A172 (cell line): ENCODE measurements around the gene SPATA20. TPM values are rescaled to one million over a fixed set of nuclear protein-coding genes. Genes with fewer than 3 reads are reported as not detected.

Experiments
- DNase-seq: peaks from one replicate; pipeline ENCODE4 v3.0.0-alpha.2; 2015; ENCODE audit warnings: low spot score
- total RNA-seq: library from RNA; depleted of rRNA; stranded (reverse); fragments of >200 nt; shearing (Covaris generic); gene quantifications from 2 replicates; pipeline ENCODE4 v1.2.3, GENCODE V29; 2014

SPATA20 gene
- total RNA-seq, 1 experiment from 2014 or later, result 80.7 TPM

GRCh38 chr17:50519141-50519834, 27.7 kb upstream of the SPATA20 start:
- no peak for DNase-seq

DNA sequence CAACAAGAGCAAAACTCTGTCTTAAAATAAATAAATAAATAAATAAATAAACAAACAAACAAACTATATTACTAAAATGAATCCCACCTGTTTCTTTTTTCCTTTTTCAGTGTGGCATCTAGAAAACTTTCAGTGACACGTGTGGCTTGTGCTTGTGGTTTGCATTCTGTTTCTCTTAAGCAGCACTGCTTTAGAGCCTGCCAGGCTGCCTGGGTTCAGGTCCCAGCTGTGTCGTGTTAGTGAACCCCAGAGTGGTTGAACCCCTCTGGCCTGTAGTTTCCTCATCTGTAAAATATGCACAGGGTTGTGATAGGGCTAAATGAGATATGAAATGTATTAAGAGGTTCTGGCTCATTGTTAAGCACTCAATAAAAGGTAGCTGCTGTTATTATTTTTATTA, 26.5 kb upstream of the SPATA20 start:
- no peak for DNase-seq

DNA sequence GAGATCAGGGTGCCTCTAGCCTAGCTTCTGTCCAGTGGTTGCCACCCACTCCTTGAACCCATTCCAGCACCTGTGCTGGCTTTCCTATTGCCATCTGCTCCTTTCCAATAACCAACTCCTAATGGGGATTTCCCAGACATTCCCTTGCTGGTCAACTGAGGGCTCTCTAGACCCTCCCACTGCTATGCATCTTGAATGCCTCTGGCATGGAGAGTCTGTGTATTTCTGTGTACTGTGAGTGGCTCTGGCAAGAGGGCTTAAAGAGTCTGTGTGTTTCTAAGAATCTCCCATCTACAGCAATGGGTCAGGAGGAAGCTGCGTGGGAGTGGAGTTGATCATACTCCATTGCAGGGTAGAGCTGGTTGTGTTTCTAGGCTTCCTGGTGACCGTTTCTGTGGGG, 25.5 kb upstream of the SPATA20 start:
- DNase-seq, result no peak

DNA sequence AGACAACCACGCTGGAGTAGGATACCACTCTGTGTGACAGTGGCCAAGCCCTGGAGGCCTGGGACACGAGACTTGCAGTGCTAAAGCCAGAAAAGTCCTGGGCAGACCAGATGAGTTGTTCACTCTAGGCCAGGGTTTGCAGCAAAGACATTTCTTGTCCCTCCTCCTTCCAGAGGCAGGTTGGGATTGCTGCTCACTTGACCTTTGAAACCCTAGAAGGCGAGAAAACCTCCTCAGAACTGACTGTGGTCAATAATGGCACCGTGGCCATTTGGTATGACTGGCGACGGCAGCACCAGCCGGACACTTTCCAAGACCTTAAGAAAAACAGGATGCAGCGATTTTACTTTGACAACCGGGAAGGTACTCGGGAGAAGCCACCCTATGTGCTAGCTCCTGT, 24.2 kb upstream of the SPATA20 start:
- no peak for DNase-seq

- DNase-seq, result no peak
Observed at GRCh38 chr17:50523208-50523607, 23.8 kb upstream of the SPATA20 start.

DNA sequence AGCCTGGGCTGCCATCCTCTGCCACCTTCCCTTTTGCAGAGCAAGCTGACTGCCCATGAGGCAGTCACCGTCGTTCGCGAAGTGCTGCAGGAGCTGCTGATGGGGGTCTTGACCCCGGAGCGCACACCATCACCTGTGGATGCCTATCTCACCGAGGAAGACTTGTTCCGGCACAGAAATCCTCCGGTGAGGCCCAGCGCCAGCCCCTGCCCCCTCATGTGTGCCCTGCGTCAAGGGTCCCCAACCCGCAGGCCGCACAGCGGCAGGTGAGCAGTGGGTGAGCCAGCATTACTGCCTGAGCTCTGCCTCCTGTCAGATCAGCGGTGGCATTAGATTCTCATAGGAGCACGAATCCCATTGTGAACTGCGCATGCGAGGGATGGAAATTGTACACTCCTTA, 22.1 kb upstream of the SPATA20 start:
- DNase-seq, result no peak

GRCh38 chr17:50527155-50527762, 19.7 kb upstream of the SPATA20 start:
- no peak for DNase-seq

GRCh38 chr17:50527949-50528474, 19.0 kb upstream of the SPATA20 start:
- DNase-seq, result no peak

GRCh38 chr17:50529849-50530248, 17.1 kb upstream of the SPATA20 start:
- DNase-seq, result no peak

DNA sequence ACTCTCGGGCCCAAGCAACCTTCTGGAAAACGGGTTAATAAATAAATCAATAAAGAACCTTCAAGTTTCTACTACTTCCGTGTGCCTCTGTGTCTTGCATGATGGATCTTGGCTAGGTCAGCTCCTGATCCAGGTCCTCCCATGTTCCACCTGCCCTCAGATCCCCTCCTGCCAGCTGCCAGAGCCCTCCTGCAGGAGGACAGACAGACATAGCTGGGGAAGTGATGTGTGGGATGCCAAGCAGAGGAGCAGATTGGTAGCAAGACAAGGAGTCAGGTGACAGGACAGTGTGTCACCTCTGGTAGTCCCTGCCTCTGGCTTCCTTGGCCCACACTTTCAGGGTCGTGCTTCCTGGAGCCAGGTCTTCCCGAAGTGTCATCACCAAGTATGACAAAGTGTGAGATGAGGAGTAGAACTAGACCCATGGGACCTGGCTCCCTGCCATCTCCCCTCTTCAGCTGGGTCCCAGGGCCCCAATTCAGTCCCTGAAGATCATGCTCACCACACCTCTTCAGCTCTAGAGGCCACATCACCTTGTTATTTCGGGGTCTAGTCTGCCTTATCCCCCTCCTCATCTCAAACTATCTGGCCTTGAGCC, 15.4 kb upstream of the SPATA20 start:
- no peak for DNase-seq

DNA sequence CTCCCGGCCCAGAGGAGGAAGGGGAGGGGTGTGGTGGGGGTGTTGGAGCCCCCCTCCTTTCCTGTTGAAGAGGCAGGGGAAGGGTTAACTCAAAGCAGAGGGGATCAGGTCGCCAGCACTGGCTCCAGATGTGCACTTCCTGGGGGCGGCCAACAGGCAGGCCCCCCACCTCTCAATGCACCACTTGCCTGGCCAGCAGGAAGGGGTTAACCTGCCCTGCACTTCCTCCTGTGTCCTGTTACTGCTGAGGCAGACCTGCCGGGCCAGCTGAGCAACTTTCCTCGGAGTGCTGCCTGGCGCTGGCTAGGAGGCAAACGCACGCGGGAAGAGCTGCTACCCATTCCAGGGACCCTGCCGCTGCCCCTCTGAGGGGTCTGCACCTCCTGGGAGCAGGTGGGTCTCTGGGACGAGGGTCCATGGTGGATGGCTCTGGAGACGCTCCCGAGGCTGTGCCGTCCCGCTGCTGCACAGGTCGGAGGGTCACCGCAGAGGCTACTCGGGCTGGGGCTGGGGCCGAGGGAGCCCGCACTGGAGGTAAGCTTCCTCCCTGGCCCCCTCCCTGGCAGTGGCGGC, 14.4 kb upstream of the SPATA20 start, which contains the start of gene EPN3:
EPN3 (plus strand) TSS at position 284 of the 573 bp plus-strand sequence. CDS start 3,822 bp downstream, outside the sequence.
- DNase-seq, result no peak

DNA sequence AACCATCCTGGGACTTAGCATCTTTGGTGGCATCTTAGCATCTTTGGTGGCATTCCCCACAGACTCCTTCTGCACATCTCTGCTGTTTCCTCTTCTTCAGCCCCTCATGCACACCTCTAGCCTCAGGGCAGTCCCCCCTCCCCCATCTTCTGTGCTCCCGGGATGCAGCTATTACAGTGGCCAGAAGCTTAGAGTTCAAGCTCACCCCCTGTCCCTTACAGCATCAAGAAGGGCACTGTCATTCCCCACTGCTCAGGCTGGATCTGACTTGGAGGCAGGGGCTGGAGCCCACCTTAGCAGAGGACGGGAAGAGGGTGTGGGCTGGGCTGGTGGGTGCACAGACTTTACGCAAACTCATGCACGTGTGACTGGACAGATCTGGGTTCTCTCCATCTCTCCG, 13.8 kb upstream of the SPATA20 start:
- DNase-seq, result no peak

DNA sequence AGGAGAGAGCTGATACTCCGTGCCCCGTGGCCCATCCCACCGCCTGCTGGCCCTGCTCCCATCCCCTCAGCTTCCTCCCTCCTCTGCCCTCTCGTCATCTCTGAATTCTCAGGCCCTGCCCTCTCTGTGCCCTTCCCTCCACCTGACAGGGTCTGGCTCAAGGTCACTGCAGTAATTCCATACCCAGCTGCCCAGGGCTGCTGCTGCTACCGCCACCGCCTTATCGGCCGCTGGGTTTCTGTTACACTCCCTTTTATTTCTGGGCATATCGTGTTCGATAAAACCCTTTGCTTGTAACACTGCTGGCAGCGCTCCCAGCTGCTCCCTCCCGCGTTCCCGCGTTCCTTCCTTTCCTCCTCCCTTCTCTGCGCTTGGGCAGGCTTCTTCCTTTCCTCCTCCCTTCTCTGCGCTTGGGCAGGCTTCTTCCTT, 13.2 kb upstream of the SPATA20 start:
- no peak for DNase-seq

DNA sequence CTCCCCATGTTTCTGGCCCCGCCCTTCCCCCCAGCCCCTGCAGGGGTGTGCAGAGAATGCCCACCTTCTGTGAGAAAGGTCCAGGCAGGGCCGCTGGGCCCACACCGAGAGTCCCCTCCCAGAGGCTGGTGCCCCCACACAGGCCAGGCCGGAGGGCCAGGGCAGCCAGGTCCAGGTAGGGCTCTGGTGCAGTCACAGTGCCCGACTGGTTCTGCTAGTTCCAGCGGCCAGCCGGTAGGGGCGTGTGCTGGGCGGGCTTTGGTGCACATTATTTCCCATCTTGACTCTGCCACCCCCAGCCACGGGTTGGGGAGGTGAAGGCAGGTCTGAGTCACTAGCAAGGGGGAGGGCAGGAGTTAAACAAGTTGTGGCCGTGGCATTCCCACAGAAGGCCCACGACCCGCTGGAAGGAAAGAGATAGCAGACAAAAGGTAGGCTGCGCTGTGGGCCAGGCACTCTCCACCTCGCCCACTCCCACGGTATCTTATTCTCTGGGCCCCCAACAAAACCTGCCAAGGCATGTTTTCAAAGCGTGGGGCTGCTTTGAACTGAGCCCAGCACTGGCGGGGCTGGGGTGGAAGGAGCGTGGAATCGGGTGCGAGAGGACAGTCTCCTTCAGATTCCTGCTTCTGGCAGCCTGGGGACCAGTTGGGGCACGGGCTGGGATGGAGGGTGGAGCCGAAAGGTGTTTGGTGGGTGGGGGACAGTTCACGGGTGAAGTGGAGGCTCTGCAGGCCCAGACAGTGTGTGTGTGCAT, 12.6 kb upstream of the SPATA20 start:
- DNase-seq, result no peak

DNA sequence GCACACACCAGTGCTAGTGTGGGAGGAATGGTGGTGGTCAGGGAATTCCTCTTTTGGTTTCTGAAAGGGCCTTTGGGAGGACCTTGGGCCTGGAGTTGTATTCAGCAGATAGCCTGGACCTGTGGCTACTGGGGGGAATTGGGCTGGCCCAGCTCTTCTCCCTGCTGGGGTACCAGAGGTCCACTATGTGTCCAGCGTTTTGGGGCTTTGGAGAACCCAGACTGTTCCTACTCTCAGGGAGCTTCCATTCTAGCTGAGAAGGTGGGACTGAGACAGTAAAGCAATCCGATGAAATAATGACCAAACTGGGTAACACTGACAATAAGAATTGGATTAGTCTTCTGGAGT, 12.0 kb upstream of the SPATA20 start:
- DNase-seq, result no peak

DNA sequence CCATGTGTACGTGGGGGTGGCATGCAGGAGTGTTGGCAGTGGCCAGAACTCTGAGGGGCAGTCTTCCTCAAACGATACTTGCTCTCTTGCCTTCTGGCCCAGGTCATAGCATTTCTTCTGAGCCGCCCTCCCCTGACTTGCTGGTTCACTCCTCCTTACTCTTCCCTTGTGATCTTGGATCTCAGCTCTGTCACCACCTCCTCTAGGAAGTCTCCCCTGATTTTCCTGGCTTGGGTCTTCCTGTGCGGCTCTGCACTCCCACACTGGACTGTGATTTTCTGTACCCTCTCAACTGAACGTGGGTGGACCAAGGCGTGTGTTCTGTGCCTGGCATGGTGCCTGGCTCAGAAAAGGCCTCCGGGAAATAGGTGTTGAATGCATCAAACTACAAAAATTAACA, 11.6 kb upstream of the SPATA20 start:
- no peak for DNase-seq

DNA sequence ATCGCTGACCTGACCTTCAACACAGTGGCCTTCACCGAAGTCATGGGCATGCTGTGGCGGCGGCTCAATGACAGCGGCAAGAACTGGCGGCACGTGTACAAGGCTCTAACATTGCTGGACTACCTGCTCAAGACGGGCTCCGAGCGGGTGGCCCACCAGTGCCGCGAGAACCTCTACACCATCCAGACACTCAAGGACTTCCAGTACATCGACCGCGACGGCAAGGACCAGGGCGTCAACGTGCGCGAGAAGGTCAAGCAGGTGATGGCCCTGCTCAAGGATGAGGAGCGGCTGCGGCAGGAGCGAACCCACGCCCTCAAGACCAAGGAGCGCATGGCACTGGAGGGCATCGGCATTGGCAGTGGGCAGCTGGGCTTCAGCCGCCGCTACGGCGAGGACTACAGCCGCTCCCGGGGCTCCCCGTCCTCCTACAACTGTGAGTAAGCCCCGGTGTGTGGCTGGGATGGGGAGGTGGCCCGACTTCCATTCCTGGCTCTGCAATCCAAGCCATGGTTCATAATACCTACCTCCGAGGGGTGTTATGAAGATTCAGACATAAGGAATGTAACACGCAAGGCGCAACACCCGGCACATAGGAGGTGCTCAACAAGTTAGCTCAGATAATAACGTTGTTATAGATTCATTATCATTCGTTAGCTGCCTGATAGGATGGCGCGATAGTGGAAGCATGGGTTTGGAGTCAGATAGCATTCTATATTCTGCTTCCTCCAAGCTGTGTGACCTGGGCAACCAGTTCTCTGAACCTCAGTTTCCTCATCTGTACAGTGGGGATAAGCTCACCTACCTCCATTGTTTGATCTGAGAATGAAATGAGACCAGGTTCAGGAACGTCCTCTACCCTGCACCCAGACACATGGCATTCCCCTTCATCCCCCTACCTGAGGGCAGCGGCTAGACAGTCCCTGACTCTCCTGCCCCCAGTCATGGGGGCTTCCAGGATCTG, 10.0 kb upstream of the SPATA20 start:
- no peak for DNase-seq

- DNase-seq, result no peak
Observed at GRCh38 chr17:50537721-50538548, 9.0 kb upstream of the SPATA20 start.

DNA sequence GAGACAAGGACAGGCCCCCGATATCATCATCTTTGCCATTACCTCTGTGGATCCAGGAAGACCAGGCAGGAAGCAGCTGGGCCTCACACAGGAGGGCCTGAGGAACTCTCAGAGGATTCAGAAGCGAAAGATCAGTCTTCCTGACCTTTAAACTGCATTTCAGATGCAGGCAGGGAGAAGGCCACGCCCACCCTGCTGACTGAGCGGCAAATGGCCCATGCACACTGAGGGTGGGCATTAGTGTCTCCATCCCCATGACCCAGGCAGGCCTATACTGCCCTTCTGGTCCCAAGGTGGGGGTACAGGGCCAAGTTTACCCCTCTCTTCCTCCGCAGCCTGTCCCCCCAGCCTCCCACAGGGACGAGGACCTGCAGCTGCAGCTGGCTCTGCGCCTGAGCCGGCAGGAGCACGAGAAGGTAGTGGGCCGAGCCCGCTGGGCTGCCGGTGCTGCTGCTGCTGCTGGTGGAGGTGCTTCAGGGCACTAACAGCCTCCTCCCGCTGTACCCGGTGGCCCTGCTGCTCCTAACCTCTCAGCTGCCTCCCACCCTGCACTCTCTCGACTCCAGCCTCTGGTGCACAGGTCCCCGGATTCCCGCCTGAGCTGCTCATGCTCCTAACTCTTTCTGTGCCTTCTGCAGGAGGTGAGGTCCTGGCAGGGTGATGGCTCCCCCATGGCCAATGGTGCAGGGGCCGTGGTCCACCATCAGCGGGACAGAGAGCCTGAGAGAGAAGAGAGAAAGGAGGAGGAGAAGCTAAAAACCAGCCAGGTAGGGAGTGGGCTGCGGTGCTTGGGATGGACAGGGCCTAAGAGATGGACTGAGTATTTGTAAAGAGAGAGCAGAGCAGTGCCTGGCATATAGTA, 8.2 kb upstream of the SPATA20 start:
- DNase-seq, result no peak
